ENCODE data around the gene ST6GALNAC1.

- no peak for TF ChIP-seq CTCF (IDR thresholded peaks at IDR 0.05; ENCODE audit: poor library complexity)
- no peak for TF ChIP-seq EZH2 (IDR thresholded peaks at IDR 0.05; ENCODE audit: borderline replicate concordance)
Measured at GRCh38 chr17:76671912-76672262, 28.3 kb upstream of the ST6GALNAC1 start.
